KG1 (cell line): Measurements from ENCODE around the gene GLRX.

Experiments
- DNase-seq: peaks from one replicate; lab custom pipeline; 2025; lab: John Stamatoyannopoulos, UW

The GLRX gene

GRCh38 chr5:95808686-95809413 lies 13.7 kb downstream of the GLRX start:
- peak; percentile 12 for DNase-seq

DNA sequence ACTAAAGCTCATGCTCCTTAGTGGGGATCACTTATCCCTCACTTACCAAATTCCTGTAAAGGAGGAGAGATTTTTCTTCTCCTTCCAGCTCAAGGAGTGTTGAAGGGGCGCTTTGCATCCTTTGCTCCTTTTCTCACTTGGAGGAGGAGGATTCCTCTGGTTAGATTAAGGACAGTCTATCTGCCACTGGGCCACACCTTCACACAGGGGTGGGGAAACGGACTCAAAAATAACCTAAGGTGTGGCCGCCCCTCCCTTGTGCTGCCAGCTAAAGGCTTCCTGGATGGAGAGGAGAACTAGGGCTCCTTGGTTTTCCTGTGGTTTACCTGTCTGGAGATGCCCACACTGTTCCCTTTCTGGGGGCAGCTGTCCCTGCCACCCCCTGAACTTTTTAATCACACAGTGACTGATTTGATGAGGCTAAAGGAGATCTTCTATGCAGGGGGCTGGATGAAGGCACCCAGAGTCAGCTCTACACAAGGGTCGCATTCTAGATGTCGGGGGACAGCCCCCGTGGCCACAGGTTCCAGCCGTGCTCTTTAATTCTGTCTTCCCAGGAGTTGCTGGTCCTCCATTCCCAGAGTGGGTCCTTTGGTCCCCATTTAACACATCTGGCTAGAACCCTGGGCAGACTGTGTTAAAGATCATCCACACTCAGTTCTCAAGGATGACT lies 14.4 kb downstream of the GLRX start:
- DNase-seq, result no peak

DNA sequence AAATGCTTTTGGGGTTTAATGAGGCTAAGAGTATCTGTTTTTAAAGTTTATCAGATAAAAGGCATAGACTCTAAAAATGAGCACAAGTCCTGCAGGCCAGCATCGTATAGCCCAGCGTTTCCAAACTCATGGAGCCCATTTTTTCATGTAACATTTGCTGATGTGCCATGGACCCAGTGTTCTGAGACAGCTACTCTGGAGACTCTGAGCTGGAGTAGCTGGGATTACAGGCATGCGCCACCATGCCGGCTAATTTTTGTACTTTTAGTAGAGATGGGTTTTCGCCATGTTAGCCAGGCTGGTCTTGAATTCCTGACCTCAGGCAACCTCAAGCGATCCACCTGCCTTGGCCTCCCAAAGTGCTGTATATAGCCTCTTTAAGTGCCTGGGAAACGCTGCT lies 15.8 kb downstream of the GLRX start:
- DNase-seq, result no peak

DNA sequence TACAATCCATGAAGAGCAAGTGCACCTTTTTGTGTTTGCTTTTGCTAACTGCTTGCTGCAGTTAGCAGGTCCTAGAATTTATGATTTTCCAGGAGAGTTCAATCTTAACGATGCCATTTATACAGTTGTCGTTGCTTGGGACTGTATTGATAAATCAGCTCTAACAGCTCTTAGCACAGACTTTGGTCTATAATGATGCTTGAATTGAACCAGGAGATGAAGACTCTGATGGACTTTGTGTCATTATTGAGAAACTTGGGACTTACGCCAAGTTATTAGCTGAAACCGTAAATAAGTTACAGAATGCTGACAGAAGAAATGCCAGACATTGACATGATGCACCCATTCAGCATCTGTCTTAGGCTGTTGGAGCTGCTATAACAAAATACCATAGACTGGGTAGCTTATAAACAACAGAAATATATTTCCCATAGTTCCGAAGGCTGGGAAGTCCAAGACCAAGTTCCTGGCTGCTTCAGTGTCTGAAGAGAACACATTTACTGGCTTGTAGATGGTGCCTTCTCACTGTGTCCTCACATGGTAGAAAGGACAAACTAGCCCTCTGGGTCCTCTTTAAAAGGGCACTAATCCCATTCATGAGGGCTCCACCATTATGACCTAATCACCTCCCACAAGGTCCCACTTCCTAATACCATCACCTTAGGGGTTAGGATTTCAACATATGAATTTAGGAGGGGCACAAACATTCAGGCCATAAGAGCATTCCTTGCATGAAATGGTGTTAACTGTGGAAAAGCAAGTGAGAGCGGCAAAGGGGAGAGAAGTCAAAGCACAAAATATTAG lies 17.6 kb downstream of the GLRX start:
- DNase-seq, result no peak

DNA sequence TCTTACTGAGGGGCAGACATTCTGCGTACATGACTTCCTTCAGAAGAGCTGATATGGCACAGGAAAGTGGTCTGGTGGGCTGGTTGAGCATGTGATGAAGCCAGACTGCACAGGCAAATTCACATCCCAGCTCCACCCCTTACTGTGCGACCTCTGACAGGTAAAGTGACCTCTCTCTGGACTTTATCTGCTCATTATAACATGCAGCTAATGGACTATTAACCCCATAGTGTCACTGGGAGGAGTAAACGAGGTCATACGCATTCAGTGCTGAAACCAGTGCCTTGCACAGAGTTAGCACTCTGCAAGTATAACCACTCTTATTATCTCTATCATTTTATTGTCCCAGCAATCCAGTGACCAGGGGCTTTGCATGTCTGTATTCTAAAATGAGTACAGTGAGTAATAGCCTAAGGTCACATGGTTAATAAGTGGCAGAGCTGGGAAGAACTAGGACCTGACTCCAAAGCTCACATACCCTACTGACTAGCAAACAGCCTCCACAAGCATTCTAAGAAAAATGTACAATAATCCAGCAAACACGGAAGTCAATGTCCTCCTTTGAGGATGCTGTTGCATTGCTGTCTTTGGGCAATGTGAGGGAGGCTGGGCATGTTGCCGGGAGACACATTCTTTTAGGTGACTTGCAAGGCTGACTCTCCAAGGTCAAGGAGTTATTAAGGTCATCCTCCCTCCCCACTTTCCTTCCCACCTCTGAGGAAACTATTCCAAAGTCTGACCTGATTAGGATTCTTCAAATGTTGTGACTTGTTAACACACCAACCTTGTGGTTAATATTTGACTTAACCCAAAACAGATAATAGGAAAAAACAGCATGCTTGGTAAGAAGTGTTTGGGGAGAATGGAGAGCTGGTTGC lies 19.0 kb downstream of the GLRX start:
- DNase-seq, result no peak

GRCh38 chr5:95801961-95802360 lies 20.6 kb downstream of the GLRX start:
- no peak for DNase-seq

GRCh38 chr5:95801532-95801931 lies 21.0 kb downstream of the GLRX start:
- no peak for DNase-seq

GRCh38 chr5:95800553-95800952 lies 22.0 kb downstream of the GLRX start:
- no peak for DNase-seq

DNA sequence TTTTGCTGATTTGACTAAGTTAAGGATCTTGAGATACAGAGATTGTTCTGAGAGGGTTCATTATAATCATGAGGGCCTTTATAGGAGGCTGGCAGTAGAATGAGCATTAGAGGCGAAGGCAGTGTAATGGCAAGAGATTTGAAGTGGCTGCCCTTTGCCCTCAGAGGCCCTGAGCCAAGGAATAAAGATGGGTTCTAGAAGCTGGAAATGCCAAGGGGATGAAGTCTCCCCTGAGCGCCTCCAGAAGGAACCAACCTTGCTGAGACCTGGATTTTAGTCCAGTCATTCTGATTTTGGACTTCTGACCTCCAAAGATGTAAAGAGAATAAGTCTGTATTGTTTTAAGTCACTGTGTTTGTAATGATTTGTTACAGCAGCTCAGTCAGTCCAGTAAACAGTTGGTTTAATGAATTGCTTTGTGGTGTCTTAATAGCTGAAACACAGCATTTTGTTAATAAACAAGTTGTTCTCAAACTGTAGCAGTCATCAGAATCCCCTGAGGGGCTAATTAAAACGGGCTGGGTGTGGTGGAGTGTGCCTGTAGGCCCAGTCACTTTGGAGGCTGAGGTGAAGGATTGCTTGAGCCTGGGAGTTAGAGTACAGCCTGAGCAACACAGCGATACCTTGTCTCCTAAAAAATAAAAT lies 23.2 kb downstream of the GLRX start:
- DNase-seq, result no peak

DNA sequence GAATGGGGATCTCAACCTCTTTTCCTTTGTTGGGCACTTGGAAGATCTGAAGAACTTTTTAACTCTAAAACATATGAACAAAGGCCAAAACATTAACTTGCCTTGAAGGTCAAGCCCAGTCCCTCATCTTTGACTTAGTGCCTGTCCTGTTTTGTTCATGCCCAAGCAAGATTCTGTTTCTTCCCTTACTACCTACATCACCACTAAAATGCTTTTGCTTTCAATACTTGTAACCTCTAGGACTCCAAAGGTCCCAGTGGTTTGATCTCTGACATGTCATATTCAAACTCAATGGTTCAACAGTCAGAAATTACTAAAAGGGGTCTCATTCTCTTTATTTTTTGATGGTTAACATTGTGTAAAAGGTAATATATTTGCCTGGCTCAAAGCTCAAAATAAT lies 24.0 kb downstream of the GLRX start:
- no peak for DNase-seq

GRCh38 chr5:95798048-95798447 lies 24.5 kb downstream of the GLRX start:
- no peak for DNase-seq

DNA sequence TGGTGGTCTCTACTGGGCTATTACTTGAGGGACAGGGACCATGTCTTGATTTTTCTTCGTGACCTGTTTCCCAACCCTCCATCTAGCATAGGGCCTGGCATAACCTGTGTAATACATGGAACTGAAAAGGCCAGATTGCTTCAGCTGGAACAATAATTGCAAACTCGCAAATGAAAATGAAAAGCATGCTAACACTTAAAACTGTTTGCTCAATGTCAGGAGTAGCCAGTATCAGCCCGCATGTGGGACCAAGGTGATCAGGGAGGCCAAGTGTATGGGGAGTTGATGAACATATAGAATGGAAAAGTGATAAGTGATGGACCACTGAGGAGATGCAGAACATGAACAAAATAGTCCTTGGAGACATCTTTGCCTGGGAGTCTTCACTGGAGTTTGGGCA lies 25.2 kb downstream of the GLRX start:
- DNase-seq, result no peak

DNA sequence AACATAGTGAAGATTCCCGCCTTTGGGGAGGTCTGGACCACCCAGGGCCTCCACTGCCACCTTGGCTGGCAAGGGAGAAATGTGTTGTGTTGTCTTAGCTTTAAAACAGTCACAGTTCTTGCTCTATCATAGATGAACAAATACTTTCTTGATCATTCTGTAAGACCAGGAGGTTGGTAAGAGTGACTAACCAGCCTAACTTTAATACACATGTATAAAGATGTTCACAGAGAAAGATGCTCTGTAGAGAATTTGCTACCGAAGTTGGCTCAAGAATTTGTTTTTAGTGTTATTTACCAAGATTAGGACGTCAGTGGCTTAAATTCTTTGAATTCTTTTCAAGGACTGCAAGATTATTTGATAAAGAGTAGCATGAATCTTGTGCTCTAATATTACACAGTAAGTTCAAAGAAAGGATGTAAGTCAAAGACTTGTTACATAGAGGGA lies 28.4 kb downstream of the GLRX start:
- no peak for DNase-seq

GRCh38 chr5:95791751-95792150 lies 30.8 kb downstream of the GLRX start:
- no peak for DNase-seq

DNA sequence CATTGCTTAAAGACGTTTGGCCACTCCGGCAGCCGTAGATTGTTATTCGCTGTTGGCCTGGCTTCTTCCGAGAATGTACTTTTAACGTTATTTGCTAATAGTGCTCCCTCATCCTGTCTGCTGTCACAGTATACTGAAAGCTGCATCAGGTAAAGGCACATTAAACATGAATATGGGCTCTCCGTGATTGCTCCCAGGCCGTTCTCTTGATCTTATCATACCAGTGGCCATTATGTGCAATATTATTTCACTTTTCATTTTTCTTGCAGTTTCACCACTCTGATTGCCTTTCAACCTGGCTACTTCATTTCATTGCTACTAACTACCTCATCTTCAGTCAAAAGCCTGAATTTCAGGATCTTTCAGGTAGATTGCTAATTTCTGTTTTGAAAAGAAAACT lies 34.0 kb downstream of the GLRX start:
- no peak for DNase-seq

- DNase-seq, result no peak
Observed at GRCh38 chr5:95786821-95787418, 35.6 kb downstream of the GLRX start.

GRCh38 chr5:95784514-95785302 lies 37.8 kb downstream of the GLRX start:
- no peak for DNase-seq

- DNase-seq, result no peak
Observed at GRCh38 chr5:95783661-95784060, 38.9 kb downstream of the GLRX start.

- no peak for DNase-seq
Observed at GRCh38 chr5:95782181-95782580, 40.3 kb downstream of the GLRX start.

DNA sequence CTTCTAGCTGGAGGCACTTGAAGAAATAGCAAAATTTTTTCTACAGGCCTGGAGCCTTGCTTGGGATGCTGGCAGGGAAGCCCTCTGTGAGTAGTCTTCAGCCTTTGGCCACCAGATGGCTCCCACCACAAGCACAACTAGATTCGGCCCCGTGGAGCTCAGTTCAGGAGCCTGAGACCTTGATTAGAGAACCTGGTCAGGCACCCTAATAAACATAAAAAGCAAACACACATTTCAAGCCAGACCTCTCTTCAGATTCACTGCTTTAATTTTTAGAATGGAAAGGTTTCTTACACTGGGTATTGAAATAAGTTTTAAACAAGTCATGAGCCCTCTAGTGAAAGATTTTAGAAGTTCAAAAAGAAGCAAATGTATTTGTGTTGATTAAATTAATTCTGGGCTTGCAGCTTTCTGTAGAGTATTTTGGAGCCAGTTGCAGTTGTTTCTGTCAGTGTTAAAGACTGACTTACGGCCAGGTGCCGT lies 41.4 kb downstream of the GLRX start:
- peak; percentile 9 for DNase-seq
